Testis (tissue), 3 donors: ENCODE data around the gene NPIPB6. TPM values are rescaled to one million over a fixed set of nuclear protein-coding genes. Genes with fewer than 3 reads are reported as not detected.

Experiments
- microRNA-seq, 2 donors: library from miRNA; unstranded; fragments of <30 nt; microRNA quantifications; one replicate each; pipeline ENCODE4, GENCODE V29; 2016; ENCODE audit warnings: borderline number of aligned reads in 2 of 2, borderline replicate concordance in 1 of 2
- polyA plus RNA-seq: library from polyadenylated mRNA; stranded (reverse); fragments of 350-450 nt; fragmentation: Illumina TruSeq; extraction: RNeasy Lipid Tissue Mini Kit (QIAGEN cat#74804); gene quantifications from one replicate; pipeline ENCODE4 v1.2.3, GENCODE V29; 2014; ENCODE audit warnings: low read depth, low replicate concordance; ENCODE audit not compliant: insufficient read depth
- small RNA-seq, 2 donors: library from RNA; depleted of rRNA; stranded (forward); fragments of <200 nt; gene quantifications; one replicate each; pipeline ENCODE3, GENCODE V24; 2016
- total RNA-seq, 2 donors: library from RNA; depleted of rRNA; stranded (reverse); fragments of >200 nt; gene quantifications; one replicate each; pipeline ENCODE4 v1.2.3, GENCODE V29; 2016

NPIPB6 gene
- total and polyA plus RNA-seq, 3 donors from 2014 or later, result 16.7 to 47.5 (median 36.3) TPM

Small RNA genes within 50 kb of the gene (microRNA-seq; reads per million reads assigned to microRNA genes)
- gene MIR6862-1, result 0 reads per million in 2 donors

Small RNA genes within 50 kb of the gene (small RNA-seq; reads per million reads assigned to genes)
- gene AC138904.2 (0 reads per million in 2 donors), gene MIR6862-1 (0 reads per million in 2 donors)

Other genes starting within 250 kb of the NPIPB6 start
- gene XPO6, start 151.5 kb downstream of the NPIPB6 start, total RNA-seq, result 100 to 1,000 TPM; 238 to 283 TPM
- 216 TPM for gene XPO6, start 151.5 kb downstream of the NPIPB6 start, polyA plus RNA-seq
- 1 to 10 TPM; 4.6 to 8.1 TPM for gene SBK1, start 71.0 kb downstream of the NPIPB6 start, total RNA-seq
- 4.1 TPM for gene SBK1, start 71.0 kb downstream of the NPIPB6 start, polyA plus RNA-seq
- gene EIF3CL, start 40.3 kb upstream of the NPIPB6 start, total RNA-seq, result 100 to 1,000 TPM; 279 to 324 TPM
- gene EIF3CL, start 40.3 kb upstream of the NPIPB6 start, polyA plus RNA-seq, result 59.6 TPM
- gene NPIPB7, start 108.8 kb upstream of the NPIPB6 start, total RNA-seq, result 10 to 100 TPM in 1 of 2 donors, 1 to 10 TPM in 1; 2.0 to 10.5 TPM
- gene NPIPB7, start 108.8 kb upstream of the NPIPB6 start, polyA plus RNA-seq, result 25.3 TPM
- 10 to 100 TPM; 25.4 to 50.2 TPM for gene CLN3, start 128.6 kb upstream of the NPIPB6 start, total RNA-seq
- 23.3 TPM for gene CLN3, start 128.6 kb upstream of the NPIPB6 start, polyA plus RNA-seq
- 1 to 10 TPM; 2.1 to 3.1 TPM for gene APOBR, start 131.1 kb upstream of the NPIPB6 start, total RNA-seq
- 2.9 TPM for gene APOBR, start 131.1 kb upstream of the NPIPB6 start, polyA plus RNA-seq
- 1 to 10 TPM in 1 of 2 donors, not detected in 1; 1.8 TPM for gene IL27, start 143.3 kb upstream of the NPIPB6 start, total RNA-seq
- 1.1 TPM for gene IL27, start 143.3 kb upstream of the NPIPB6 start, polyA plus RNA-seq
- 10 to 100 TPM; 38.0 to 46.6 TPM for gene NUPR1, start 175.5 kb upstream of the NPIPB6 start, total RNA-seq
- 159 TPM for gene NUPR1, start 175.5 kb upstream of the NPIPB6 start, polyA plus RNA-seq
- 10 to 100 TPM; 82.3 to 94.5 TPM for gene SGF29, start 190.4 kb upstream of the NPIPB6 start, total RNA-seq
- gene SGF29, start 190.4 kb upstream of the NPIPB6 start, polyA plus RNA-seq, result 76.7 TPM
- 1 to 10 TPM; 1.1 to 2.5 TPM for gene SULT1A2, start 233.5 kb upstream of the NPIPB6 start, total RNA-seq
- 0.96 TPM for gene SULT1A2, start 233.5 kb upstream of the NPIPB6 start, polyA plus RNA-seq
- 10 to 100 TPM; 34.9 to 42.6 TPM for gene SULT1A1, start 246.5 kb upstream of the NPIPB6 start, total RNA-seq
- 50.9 TPM for gene SULT1A1, start 246.5 kb upstream of the NPIPB6 start, polyA plus RNA-seq